GM12872 (cell line): ENCODE data around the gene RGS12.

Experiments used
- CTCF ChIP-seq: IDR thresholded peaks from 3 replicates; pipeline ENCODE4 v1.5.1; 2011; ENCODE audit warnings: low read depth, mild to moderate bottlenecking, low read length, moderate library complexity; ENCODE audit not compliant: insufficient read depth

RGS12 gene

GRCh38 chr4:3287972-3288570 is 4.8 kb upstream of the RGS12 start:
- no peak for TF ChIP-seq CTCF

- no peak for TF ChIP-seq CTCF
Observed at GRCh38 chr4:3288571-3289094, 4.2 kb upstream of the RGS12 start.

GRCh38 chr4:3290476-3290875 is 2.3 kb upstream of the RGS12 start:
- no peak for TF ChIP-seq CTCF

- no peak for TF ChIP-seq CTCF
Observed at GRCh38 chr4:3290889-3291321, 1.9 kb upstream of the RGS12 start.

- TF ChIP-seq CTCF = no peak
Observed at GRCh38 chr4:3291411-3291968, 1.3 kb upstream of the RGS12 start.

GRCh38 chr4:3291969-3292570 is 751 bp upstream of the RGS12 start:
- no peak for TF ChIP-seq CTCF

- no peak for TF ChIP-seq CTCF
Observed at GRCh38 chr4:3293401-3294391, 875 bp downstream of the RGS12 start.
